ENCODE measurements around the gene TMEM158.

The TMEM158 gene

DNA sequence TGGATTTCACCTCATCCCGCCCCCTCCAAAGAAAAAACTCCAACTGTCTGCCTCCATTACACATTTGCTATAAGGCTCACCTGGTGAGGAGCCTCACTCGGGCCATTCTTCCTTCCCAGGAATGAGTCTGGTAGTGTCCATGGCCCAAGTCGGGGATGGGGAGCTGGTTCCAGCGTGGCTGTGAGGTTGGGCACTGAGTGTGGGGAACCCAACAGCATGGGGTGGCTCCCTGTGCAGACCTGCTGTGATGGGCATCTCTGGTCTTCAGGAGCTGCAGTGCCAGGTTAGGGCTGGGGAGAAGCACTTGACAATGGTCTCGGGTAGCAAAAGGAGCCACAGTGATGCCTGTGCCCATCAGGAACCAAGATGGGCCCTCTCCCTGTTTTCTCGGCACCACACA, 39.2 kb downstream of the TMEM158 start:
- H3K4me1 Mint-ChIP-seq, result peaks cover 53% of the 10 kb centered on the region
- TF ChIP-seq, protein P1, sequence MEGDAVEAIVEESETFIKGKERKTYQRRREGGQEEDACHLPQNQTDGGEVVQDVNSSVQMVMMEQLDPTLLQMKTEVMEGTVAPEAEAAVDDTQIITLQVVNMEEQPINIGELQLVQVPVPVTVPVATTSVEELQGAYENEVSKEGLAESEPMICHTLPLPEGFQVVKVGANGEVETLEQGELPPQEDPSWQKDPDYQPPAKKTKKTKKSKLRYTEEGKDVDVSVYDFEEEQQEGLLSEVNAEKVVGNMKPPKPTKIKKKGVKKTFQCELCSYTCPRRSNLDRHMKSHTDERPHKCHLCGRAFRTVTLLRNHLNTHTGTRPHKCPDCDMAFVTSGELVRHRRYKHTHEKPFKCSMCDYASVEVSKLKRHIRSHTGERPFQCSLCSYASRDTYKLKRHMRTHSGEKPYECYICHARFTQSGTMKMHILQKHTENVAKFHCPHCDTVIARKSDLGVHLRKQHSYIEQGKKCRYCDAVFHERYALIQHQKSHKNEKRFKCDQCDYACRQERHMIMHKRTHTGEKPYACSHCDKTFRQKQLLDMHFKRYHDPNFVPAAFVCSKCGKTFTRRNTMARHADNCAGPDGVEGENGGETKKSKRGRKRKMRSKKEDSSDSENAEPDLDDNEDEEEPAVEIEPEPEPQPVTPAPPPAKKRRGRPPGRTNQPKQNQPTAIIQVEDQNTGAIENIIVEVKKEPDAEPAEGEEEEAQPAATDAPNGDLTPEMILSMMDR (IDR thresholded peaks at IDR 0.05; ENCODE audit: unreplicated experiment in 3 of 3), result no peak
- H3K9me3 Mint-ChIP-seq, result no peaks in the 10 kb centered on the region
- peak overlapping the region in 1 of 3 experiments; percentile 20 for H3K27ac Mint-ChIP-seq
- H3K4me3 Mint-ChIP-seq, result no peak overlapping the region
- no peaks in the 10 kb centered on the region for H3K36me3 Mint-ChIP-seq (ENCODE audit: low read depth)
- peaks cover 9% of the 10 kb centered on the region for H3K27me3 Mint-ChIP-seq (ENCODE audit: low read depth)

DNA sequence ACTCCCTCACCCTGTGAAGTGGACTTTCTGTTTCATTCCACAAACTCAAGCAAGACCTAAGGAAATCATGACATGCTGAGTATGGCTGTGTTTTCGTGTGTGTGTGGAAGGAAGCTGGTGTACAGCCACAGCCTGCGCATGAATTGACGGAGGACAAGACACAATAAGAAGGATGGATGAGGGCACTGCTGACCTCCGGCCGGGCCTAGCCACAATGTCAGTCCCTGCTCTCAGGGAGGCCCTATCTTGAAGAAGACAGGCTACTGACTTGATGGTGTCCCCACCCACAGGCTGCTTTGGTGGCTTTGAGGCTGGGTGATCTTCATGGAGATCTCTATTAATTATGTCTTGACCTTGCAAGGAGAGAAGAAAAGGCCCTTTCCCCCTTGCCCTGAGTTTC, 40.6 kb downstream of the TMEM158 start:
- H3K4me3 Mint-ChIP-seq, result no peak overlapping the region
- no peaks in the 10 kb centered on the region for H3K9me3 Mint-ChIP-seq
- peak overlapping the region; percentile 37 to 89 (median 48) for H3K27ac Mint-ChIP-seq
- H3K4me1 Mint-ChIP-seq, result peaks cover 62% of the 10 kb centered on the region
- no peaks in the 10 kb centered on the region for H3K36me3 Mint-ChIP-seq (ENCODE audit: low read depth)
- H3K27me3 Mint-ChIP-seq (ENCODE audit: low read depth), result peaks cover 6% of the 10 kb centered on the region
- TF ChIP-seq, protein P1 (IDR thresholded peaks at IDR 0.05; ENCODE audit: unreplicated experiment in 3 of 3), result no peak

DNA sequence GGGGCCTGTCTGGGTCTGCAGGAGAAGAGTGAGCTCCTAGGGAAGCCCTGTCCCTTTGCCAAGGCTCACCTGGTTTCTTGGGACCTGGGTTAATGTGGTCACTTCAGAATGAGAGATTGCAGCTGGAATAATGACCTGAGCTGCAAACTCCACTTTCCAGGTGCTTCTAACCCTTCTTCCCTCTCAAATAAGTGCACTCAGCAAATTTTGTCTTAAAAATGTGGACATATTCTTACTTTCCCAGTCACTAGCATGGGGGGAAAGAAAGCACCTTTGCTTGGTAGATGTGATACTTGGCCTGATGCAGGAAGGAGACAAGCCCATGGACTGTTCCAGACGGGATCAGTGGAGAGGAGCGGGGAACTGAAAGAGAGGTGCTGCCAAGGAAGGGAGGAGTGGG, 41.0 kb downstream of the TMEM158 start:
- H3K27me3 Mint-ChIP-seq (ENCODE audit: low read depth), result peaks cover 4% of the 10 kb centered on the region
- H3K27ac Mint-ChIP-seq, result peak overlapping the region in 2 of 3 experiments; percentile 48 to 89
- H3K4me3 Mint-ChIP-seq, result no peak overlapping the region

DNA sequence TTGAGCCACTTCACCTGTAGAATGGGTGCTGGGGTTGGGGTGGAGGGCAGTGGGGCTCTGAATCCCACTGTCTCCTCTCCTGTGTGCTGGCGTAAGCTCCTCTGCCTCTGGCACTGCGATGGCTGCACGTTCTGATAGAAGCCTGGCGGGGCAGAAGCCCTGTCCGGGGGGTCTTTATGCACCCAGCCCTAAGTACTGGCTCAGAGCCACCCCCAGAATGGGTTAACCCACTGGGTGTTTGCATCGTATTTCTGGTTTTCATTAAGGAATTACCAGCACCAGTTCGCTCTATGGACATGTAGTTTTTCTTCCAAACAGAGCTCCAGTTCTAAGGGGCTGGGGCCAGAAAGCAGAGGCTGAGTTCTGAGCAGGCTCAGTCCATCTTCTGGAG, 42.2 kb downstream of the TMEM158 start:
- Mint-ChIP-seq H3K36me3 (ENCODE audit: low read depth) (no peaks in the 10 kb centered on the region), H3K4me3 (no peak overlapping the region), H3K4me1 (peaks cover 64% of the 10 kb centered on the region), H3K27ac (peak overlapping the region in 2 of 3 experiments; percentile 74 to 89), H3K9me3 (no peaks in the 10 kb centered on the region), H3K27me3 (ENCODE audit: low read depth) (peaks cover 11% of the 10 kb centered on the region)
- TF ChIP-seq, protein P1 (IDR thresholded peaks at IDR 0.05; ENCODE audit: unreplicated experiment in 3 of 3), result no peak

More for the DNA sequence above, 41.0 kb downstream of the TMEM158 start:
- Mint-ChIP-seq H3K4me1 (peaks cover 66% of the 10 kb centered on the region), H3K36me3 (ENCODE audit: low read depth) (no peaks in the 10 kb centered on the region), H3K9me3 (no peaks in the 10 kb centered on the region)
- TF ChIP-seq, protein P1 (IDR thresholded peaks at IDR 0.05; ENCODE audit: unreplicated experiment in 3 of 3), result no peak

DNA sequence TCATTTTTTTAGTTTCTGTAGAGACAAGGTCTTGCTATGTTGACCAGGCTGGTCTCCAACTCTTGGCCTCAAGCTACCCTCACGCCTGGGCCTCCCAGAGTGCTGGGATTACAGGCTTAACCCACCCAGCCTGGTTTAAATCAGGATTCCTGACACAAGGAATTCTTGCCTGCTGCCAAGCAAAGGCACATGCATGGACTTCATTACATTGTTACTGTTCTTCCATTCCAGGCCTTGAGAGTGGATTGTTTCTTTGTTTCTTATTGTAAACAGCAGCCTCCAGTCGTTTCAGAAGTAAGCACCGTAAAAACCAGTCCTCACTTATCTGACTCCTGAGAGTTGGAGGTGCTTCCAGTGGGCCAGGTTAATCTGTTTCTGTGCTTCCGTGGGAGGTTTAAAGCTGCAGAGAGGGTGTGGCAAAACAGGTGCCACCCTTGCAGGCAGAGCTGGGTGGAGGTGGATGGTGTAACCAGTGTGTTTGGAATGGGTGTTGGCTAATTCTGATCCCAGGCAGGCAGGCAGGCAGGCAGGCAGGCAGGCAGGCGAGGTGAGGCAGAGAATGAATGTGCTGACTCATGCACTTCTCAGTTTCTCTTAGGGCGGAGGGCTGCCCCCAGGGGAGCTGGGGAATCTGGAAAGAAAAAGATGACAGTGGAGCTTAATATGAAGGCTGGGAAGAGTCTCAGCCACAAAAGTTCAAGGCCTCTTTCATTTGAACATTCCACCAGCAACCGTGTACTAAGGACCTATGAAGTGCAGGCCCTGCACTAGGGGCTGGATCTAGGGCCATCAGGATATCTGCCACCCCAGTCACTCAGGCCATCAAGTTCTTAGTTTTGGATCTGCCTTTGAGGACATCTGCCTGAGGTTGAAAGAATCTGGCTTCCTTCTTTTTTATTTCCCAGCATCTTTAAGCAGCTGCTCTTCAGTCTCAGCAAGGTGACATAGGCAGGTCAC, 42.9 kb downstream of the TMEM158 start:
- TF ChIP-seq, protein P1 (IDR thresholded peaks at IDR 0.05; ENCODE audit: unreplicated experiment in 3 of 3), result no peak
- H3K4me1 Mint-ChIP-seq, result peaks cover 62% of the 10 kb centered on the region
- peaks cover 12% of the 10 kb centered on the region for H3K27me3 Mint-ChIP-seq (ENCODE audit: low read depth)
- H3K9me3 Mint-ChIP-seq, result no peaks in the 10 kb centered on the region
- no peaks in the 10 kb centered on the region for H3K36me3 Mint-ChIP-seq (ENCODE audit: low read depth)
- peak overlapping the region; percentile 72 to 89 (median 87) for H3K27ac Mint-ChIP-seq
- H3K4me3 Mint-ChIP-seq, result peak overlapping the region in 1 of 3 experiments; percentile 25

Measured in nephron (organoid).